Fibroblast of skin of left biceps (primary cell): ENCODE data around the gene TXN2.
"Not testable (repeated sequence)": the region's sequence is repeated elsewhere in the genome, so short reads cannot be mapped to it uniquely, and the experiment has no call there.

Experiments used
- DNase-seq, 2 experiments: peaks; one replicate each; pipeline ENCODE4 v3.0.0-alpha.2; 2013; ENCODE audit warnings: low read depth in 2 of 2

The TXN2 gene, protein sequence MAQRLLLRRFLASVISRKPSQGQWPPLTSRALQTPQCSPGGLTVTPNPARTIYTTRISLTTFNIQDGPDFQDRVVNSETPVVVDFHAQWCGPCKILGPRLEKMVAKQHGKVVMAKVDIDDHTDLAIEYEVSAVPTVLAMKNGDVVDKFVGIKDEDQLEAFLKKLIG

DNA sequence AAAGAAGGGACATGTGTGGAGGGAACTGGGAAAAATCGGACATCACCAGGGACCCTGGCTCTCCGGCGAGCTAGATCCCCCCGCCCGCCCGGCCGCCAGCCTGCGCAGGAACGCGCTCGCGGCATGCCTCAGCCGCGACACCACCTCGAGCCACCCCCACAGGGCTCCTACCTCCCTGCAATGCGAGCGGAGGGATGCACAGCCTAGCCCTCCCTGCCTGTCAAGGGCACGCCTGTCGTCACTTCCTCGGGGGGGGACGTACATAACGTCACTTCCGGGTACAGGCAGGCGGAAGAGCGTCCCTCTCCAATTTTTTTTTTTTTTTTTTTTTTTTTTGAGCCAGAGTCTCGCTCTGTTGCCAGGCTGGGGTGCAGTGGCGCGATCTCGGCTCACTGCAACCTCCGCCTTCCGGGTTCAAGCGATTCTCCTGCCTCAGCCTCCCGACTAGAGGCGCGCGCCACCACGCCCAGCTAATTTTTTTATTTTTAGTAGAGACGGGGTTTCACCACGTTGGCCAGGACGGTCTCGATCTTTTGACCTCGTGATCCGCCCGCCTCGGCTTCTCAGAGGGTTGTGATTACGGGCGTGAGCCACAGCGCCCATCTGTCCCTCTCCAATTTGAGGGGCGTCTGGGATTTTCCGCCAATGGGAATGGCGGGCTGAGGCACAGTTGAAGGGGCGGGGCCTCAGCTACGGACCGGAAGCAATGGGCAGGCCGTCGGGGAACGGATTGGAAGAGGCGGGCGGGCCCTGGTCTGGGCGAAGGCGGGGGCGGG is at the start of gene TXN2:
TXN2 (minus strand) TSS at position 248 of the 776 bp plus-strand sequence. CDS start 803 bp downstream, outside the sequence.
- DNase-seq = peak; percentile 91 to 94

DNA sequence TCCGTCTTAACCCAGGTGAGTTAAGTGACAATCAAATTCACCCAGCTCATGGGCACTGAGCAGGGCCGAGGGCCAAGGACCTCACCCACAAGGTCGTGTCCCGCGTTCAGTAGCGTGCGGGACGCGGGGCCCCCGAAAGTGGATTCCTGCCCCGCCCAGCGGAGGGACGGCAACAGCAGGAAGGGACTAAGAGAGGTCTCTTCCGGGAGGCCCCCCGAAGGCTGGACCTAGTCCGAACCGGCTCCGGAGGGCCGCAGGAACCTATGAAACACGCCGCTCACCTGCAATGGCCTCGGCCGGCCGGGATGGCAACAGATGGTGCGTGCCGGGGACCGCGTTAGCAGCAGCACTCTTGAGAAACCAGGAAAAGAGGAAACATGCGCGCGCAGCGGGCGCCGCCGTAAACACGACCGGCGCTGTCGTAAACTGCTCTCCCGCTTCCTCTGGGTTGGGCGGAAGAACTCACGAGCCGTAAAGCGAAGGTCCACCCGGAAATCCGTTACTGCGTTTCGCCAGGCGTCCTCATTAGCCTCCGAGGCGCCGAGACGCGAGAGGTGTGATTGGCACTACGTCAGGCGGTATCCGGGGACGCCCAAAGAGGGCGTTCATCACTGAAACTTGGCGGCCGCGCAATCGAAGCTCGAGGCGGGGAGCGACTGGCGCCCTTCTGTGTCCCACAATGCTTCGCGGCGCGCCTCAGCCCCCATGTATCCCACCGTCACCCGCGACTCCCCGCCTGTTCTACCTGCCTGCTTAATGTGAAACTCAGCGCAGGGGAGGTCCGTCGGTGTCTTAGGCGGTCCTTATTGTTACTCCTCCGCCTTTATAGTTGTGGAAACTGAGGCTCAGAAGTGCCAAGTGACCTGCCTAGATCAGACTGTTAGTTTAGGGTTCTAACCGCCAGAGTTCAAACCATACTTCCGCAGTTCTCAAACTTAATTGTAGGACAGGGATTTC is 47.6 kb upstream of the TXN2 start, which contains the start of gene EIF3D:
EIF3D (minus strand) TSS at position 372 of the 957 bp plus-strand sequence. CDS start 3,045 bp downstream, outside the sequence.
- DNase-seq = peak; percentile 99

DNA sequence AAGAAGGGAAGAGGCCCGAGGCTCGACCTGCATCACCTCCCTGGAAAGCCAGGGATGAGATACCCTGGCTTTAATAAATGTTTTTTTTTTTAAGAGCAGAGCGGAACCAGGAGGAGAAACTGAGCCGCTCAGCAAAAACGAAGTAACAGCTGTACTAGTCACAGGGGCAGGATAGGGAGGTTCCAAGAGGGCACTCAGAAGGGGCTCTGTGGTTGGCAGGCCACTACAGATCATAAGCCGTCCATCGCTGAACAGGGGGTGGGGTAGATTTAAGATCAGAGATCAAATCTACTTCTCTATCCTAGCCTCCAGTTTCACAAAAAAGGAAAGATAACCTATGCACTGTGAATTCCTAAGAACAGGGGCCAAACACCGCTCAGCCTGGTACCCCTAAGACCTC is 46.9 kb upstream of the TXN2 start:
- no peak for DNase-seq

DNA sequence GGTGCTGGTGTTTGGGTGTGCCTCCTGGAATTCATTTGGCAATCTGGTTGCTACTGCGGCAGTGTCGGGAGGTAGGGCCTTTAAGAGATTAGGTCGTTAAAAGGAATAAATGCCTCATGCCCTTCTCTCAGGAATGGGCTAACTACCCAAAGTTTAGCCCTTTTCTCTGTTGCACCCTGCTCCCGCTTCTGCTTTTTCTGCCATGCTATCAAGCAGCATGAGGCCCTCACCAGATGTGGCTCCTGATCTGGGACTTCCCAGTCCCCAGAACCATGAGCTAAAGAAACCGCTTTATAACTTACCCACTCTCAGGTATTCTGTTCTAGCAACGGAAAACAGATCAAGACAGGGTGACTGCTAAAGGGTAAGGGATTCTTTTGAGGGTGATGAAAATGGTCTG is 41.2 kb upstream of the TXN2 start:
- no peak for DNase-seq

DNA sequence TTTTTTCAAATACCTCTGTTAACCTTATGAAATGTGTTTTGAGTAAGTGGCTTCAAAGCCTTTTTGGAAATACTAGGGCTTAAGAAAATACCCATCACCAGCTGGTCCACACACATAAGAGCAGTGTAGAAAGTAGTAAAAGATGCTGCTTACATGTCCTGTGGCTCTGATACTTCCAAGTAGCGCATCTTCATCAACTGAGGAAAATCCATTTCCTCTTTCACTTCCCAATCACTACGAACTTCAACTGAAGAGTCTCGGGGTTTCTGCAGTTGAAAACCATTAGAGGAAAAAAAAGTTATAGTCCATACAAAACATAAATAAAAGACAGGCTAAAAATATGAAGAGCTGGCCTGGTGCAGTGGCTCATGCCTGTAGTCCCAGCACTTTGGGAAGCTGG is 39.0 kb upstream of the TXN2 start:
- DNase-seq = no peak

DNA sequence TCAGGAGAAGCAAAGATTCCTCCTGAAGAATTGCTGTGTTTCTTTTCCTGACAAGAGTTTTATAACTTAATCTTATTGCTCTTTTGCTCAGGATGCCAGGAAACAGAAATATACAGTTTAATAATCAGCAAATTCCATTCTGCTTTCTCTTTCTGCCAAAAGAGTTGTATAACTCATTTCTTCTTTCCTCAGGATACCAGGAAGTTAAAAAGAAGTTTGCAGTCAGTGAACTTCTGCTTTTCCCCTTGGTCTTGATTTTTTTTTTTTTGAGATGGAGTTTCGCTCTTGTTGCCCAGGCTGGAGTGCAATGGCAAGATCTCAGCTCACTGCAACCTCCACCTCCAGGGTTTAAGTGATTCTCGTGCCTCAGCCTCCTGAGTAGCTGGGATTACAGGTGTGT is 38.5 kb upstream of the TXN2 start:
- DNase-seq = not testable (repeated sequence)

DNA sequence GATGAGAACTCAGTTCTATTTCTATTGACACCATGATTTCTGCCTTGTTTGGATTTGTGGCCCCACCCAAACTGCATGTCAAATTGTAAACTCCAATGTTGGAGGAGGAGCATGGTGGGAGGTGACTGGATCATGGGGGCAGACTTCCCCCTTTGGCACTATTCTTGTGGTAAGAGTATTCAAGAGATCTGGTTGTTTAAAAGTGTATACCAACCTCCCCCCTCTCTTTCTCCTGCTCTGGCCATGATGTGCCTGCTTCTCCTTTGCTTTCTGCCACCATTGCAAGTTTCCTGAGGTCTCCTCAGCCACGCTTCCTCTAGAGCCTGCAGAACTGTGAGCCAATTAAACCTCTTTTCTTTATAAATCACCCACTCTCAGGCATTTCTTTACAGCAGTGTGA is 33.3 kb upstream of the TXN2 start:
- no peak for DNase-seq

DNA sequence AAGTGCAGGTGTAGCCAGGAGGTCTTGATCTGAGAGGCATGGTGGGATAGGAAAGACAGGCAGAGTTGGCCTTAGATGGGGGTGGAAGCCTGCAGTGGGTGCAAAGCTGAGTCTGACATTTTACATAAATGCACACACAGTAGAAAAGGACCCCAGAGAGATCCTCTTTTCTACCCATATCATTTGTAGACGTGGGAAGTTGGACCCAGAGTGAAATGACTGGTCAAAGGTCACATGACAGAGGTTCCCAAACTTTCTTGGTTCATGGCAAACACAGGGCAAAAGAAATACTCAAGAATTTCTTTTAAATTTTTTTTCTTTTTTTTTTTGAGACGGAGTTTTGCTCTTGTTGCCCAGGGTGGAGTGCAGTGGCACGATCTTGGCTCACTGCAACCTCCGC is 31.6 kb upstream of the TXN2 start:
- DNase-seq = no peak

DNA sequence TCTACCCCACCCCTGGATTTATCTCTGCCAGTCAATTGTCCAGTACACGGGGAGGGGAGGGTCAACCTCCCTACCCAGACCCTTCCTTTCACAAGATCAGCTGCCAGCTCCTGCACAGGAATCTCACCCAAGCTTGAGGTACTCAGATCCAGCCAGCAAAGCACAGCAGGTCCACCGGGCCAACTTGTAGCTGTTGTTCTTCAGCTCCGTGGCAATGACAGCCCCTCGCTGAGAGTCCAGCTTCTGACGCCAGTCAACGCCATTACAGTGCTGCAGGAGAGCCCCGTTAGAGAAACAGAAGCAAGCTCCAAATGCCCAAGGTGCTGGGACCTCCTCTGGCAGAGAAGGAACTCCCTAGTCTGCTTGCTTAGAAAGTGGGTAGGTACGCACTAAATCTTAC is 30.9 kb upstream of the TXN2 start:
- no peak for DNase-seq

DNA sequence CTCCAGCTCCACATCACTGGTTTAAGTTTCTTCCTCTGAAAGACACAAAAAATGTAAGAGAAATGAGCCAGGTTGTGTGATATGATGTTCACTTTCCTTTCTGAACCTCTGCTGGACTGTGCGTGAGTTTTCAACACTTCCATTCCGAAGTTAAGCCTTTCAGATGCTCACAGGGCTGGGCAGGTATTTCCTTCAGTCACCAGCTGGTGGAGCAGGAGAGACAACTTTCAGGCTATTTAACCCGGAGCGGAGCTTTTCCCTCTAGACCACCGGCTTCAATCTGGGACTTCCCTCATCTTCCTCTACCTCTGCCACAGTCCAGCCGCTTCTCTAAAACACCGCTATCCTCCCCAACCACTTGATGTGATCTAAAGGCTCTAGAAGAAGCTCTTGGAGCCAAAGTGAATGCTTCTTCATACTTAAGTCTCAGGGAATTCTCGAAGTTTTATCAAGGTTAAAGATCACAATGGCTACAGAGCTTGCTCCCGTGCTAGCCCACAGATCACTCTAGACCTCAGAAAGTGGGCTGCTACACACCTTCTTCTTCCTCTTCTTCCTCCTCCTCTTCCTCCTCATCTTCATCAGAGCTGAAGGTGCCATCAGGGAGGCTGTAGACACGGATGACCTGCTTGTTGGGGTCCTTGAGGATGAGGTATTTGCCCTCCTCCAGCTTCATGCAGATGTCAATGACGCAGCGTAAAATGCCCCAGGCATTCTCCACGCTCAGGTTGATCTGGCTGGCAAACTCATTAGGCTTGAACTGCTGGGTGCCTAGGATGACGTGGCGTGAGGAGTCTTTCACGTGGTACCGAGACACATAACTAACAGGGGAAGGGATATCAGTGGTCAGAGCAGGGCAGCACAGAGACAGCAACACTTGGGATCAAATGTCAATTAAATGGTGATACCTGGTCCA is 29.8 kb upstream of the TXN2 start:
- no peak for DNase-seq

DNA sequence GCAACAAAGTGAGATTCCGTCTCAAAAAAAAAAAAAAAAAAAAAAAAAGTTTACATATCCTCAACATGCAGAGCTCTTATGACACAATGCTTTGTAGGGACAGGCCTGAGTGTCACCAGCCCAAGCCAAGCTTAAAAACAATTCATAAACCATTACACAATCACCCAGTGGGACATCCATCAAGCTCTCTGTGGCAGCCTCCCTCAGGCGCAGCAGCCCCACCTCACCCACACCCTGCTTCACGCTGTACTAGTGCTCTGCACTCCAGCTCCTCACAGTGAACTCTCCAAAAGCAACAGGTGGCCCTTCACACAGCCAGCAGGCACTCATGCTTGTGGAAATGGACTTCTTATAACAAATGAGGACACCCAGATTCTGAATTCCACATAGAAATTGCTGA is 28.9 kb upstream of the TXN2 start:
- no peak for DNase-seq

DNA sequence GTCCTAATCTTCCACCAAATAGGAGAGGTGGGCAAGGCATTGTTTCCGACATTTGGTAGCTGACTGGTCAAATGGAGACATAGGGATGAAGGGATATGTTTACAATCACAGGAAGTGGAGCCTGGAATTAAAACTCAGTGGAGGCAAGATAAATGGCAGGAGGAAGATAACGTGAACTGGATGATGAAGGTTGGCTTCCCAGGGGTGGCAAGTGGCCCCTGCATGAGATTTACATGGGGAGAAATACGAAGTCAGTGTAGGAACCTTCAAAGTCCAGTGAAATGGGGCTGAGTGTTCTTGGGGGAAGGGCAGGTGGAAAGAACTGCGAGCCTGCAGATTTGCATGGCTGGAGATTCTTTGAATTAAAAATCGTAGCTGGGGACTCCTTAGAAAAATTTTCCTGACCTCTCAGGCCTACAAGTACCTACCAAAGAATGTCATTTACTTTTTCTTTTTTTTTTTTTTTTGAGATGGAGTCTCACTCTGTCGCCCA is 26.1 kb upstream of the TXN2 start:
- no peak for DNase-seq

DNA sequence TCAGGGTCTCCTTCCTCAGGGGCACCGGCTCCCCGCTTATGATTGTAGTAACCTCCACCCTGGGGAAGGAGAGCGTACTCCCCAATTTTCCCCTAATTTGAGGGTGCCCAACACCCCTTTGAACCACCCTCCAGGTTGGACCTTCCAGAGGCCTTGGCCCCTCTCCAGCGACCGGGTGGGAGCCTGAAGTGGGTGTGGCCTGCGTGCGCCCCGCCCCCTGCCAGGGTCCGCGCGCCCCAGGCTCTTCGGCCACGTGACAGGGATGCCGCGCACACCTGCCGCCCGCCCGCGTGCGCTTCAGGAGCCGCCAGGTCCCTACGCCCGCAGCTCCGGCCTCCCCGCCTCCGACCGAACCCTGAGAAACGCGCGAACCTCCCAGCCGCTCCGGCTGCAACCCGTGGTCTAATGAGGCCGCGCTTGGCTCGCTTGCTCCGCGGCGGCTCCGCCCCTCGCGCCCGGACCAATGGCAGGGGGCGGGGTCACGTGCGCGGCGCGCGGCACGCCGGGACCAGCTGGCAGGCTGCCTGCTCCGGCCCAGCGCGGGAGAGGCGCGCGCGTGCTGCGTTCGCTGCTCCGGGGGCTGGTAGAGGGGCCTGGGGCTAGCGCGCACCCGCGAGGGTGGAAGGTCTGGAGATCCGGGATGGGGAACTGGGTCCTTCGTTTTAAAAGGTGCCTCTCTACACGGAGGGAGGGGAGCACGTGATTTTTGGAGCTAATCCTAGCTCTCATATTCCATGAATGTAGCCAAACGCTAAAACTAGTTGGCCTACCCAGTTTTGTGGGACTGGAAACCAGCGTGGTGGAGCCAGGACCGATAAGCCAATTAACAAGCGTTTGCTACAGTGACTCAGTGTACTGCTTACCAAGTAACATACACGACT is 25.4 kb upstream of the TXN2 start, which contains the start of gene FOXRED2:
FOXRED2 (minus strand) TSS at position 404 of the 881 bp plus-strand sequence. CDS start 618 bp downstream, outside the sequence.
- DNase-seq = peak; percentile 54 to 58

DNA sequence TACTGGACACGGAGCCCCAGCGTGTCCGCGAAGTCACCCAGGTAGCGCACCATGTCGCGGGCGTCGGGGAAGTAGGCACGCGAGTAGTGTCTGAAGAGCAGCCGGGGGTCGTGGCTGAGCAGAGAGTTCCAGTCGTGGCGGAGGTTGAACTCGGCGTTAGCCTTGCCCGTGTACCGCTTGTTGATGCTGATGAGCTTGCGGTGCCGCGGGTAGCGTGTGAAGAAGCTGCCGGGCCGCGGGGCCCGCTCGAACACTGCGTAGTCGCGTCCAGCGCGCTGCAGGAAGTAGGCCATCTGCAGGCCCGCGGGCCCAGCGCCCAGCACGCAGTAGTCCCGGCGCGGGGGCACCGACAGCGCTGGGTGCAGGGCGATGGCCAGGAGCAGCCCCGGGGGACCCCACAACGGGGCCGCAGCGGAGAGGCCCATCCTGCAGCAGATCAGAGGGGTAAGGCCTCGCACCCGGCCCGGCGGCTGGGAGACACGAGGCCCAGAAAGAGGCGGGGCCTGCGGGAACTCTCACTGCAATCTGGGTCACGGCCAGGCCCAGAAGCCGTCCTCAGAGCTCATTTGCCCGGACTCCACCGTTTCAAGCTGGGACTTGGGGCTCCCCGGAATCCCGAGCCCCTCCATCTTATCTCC is 24.7 kb upstream of the TXN2 start:
- DNase-seq = no peak

DNA sequence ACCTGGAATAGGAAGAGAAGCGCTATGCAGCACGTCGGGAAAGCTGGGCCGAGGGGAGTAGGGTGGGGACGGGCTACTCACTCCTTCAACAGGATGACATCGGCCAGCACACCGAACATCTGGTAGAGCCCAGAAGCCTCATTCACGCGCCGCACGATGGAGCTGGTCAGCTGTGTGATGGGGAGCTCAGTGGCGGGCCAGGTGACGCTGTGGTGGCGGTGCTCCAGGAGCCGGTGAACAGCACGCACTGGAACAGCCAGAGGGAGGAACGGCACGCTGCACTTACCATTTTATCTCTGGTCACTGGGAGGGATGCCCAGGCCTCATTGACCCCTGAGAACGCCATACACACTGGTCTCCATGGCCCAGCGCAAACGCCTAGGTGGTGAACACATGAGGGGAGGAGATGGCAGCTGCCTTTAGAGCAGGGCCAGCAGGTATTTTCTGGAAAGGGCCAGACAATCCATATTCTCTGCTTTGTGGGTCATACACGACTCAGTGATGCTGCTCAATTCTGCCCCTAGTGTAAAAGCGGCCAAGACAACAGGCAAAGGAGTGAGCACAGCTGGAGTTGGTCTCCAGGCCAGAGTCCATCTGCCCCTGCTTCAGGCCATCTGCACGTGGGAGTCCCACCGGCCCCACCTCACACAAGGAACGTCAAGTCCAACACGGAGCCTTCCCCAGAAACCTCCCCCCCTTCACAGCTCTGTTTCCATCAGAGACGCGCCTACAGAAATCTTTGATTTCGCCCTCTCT is 16.6 kb upstream of the TXN2 start:
- DNase-seq = no peak

DNA sequence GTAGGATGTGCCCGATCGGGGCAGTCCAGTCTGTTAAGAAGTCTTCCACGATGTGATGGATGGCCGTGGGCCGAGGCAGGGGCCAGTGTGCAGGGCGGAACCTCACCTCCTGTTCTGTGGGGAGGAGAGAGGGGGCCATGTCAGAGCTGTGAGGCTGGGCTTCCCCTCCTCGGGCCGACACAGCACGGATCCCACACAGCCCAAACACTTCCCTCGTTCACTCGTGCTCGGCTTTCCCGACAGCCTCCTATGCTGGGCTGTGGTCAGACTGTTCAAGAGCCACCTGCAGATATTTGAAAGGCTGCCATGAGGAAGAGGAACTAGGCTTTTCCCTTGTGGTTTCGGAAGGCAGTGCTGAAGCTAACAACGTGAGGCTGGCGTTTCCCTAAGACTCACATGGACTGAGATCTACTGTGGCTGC is 12.3 kb upstream of the TXN2 start:
- no peak for DNase-seq

DNA sequence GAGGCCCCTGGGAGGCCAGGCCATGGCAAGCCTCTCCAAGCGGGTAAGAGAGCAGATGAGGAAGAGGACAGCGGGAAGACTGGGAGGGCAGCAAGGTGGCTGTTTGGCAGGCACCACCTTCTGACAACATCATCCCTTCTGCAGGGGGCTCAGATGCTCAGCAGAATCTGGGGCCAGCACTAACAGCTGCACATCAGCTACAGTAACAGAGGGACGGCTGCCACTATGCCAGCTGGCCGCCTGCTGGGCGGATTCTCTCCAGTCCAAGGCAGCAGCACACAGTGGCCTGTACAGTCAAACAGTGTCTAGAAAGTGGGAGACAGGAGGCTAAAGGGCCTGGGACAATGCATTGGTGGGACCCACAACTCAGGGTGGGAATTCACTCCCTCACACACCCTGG is 10.7 kb upstream of the TXN2 start:
- no peak for DNase-seq

DNA sequence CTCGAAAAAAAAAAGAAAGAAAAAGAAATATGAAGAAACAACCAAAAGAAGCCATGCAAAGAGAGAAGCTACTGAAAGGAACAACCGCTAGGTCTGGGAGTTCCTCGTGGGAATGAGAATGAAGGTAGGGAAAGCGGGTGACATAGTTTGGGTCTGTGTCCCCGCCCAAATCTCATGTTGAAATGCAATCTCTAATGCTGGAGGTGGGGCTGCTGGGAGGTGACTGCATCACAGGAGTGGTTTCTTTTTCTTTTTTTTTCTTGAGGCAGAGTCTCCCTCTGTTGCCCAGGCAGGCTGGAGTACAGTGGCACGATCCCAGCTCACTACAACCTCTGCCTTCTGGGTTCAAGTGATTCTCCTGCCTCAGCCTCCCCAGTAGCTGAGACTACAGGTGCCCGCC is 9.7 kb upstream of the TXN2 start:
- no peak for DNase-seq
